GM12864 (cell line): Measurements from ENCODE around the gene SIRPB2.
A peak's percentile ranks its signal among the peaks of the same experiment; 100 is the strongest.

Experiments used
- DNase-seq: peaks from one replicate; pipeline ENCODE4 v3.0.0-alpha.2; 2011; ENCODE audit warnings: low read depth
- H3K4me3 ChIP-seq: 2 replicates; pipeline ENCODE4 v1.5.1; 2011; ENCODE audit warnings: mild to moderate bottlenecking, low read depth, low read length, control low read depth
- CTCF ChIP-seq: IDR thresholded peaks from 2 replicates; pipeline ENCODE4 v1.5.1; 2011; ENCODE audit warnings: low read depth, mild to moderate bottlenecking, moderate library complexity, low read length, control low read depth, inconsistent platforms; ENCODE audit errors: missing control alignments

The SIRPB2 gene

GRCh38 chr20:1491281-1491840 is at the start of gene SIRPB2:
Gene SIRPB2, minus strand, starts transcription at chr20:1491420. Its CDS starts 61 bp downstream, at chr20:1491359.
- no peak for DNase-seq
- TF ChIP-seq CTCF = no peak
- no peak within 1 kb of the TSS for H3K4me3 ChIP-seq

GRCh38 chr20:1539816-1540419 is 48.7 kb upstream of the SIRPB2 start:
- H3K4me3 ChIP-seq = no peak overlapping the region
- no peak for DNase-seq
- TF ChIP-seq CTCF = no peak

- no peak for TF ChIP-seq CTCF
- no peak overlapping the region for H3K4me3 ChIP-seq
- DNase-seq = no peak
Observed at GRCh38 chr20:1538655-1539054, 47.4 kb upstream of the SIRPB2 start.

GRCh38 chr20:1537731-1538058 is 46.5 kb upstream of the SIRPB2 start:
- H3K4me3 ChIP-seq = no peak overlapping the region
- TF ChIP-seq CTCF = no peak
- DNase-seq = peak; percentile 34

- H3K4me3 ChIP-seq = no peak overlapping the region
- DNase-seq = no peak
- no peak for TF ChIP-seq CTCF
Observed at GRCh38 chr20:1536893-1537730, 45.9 kb upstream of the SIRPB2 start.

GRCh38 chr20:1535420-1536175 is 44.4 kb upstream of the SIRPB2 start:
- DNase-seq = peak; percentile 99
- H3K4me3 ChIP-seq = no peak overlapping the region

More at GRCh38 chr20:1535420-1536175, 44.4 kb upstream of the SIRPB2 start:
- TF ChIP-seq CTCF = no peak
